Ishikawa (cell line): Measurements from ENCODE around the gene HARBI1.

Source experiments
- CEBPB ChIP-seq: IDR thresholded peaks from 2 replicates; pipeline ENCODE4 v1.6.1; 2012
- CREB1 ChIP-seq: IDR thresholded peaks from 2 replicates; pipeline ENCODE4 v1.6.1; 2012; ENCODE audit warnings: low read depth
- EGR1 ChIP-seq: IDR thresholded peaks from 2 replicates; pipeline ENCODE4 v1.6.1; 2012
- EP300 ChIP-seq: IDR thresholded peaks from 2 replicates; pipeline ENCODE4 v1.6.1; 2012; ENCODE audit warnings: borderline replicate concordance
- FOXM1 ChIP-seq: IDR thresholded peaks from 2 replicates; pipeline ENCODE4 v1.6.1; 2012; ENCODE audit warnings: low read depth, borderline replicate concordance
- MAX ChIP-seq: IDR thresholded peaks from 2 replicates; pipeline ENCODE4 v1.6.1; 2012
- NFIC ChIP-seq: IDR thresholded peaks from 2 replicates; pipeline ENCODE4 v1.6.1; 2012
- RAD21 ChIP-seq: IDR thresholded peaks from 2 replicates; pipeline ENCODE4 v1.6.1; 2012; ENCODE audit warnings: low read depth
- REST ChIP-seq: IDR thresholded peaks from 2 replicates; pipeline ENCODE4 v1.6.1; 2012; ENCODE audit warnings: low read depth, mild to moderate bottlenecking
- TAF1 ChIP-seq: IDR thresholded peaks from 2 replicates; pipeline ENCODE4 v1.6.1; 2012; ENCODE audit warnings: low read depth, mild to moderate bottlenecking
- TCF12 ChIP-seq: IDR thresholded peaks from 2 replicates; pipeline ENCODE4 v1.6.1; 2012; ENCODE audit warnings: low read depth
- TEAD4 ChIP-seq: IDR thresholded peaks from 2 replicates; pipeline ENCODE4 v1.6.1; 2012
- USF1 ChIP-seq: IDR thresholded peaks from 2 replicates; pipeline ENCODE4 v1.6.1; 2012
- YY1 ChIP-seq: IDR thresholded peaks from 2 replicates; pipeline ENCODE4 v1.6.1; 2012; ENCODE audit warnings: low read depth
- ZBTB7A ChIP-seq: IDR thresholded peaks from 2 replicates; pipeline ENCODE4 v1.6.1; 2012; ENCODE audit warnings: low read depth

HARBI1 gene

GRCh38 chr11:46642627-46643335 lies 25.8 kb upstream of the HARBI1 start:
- TF ChIP-seq EGR1 (no peak), EP300 (no peak), TCF12 (no peak), YY1 (no peak), TAF1 (no peak), RAD21 (no peak), FOXM1 (no peak), NFIC (no peak), USF1 (no peak), ZBTB7A (no peak), CEBPB (no peak), TEAD4 (no peak), REST (no peak), MAX (no peak), CREB1 (no peak)

GRCh38 chr11:46641639-46642038 lies 24.6 kb upstream of the HARBI1 start:
- no peak for TF ChIP-seq USF1
- no peak for TF ChIP-seq CREB1
- TF ChIP-seq NFIC = no peak
- no peak for TF ChIP-seq EGR1
- no peak for TF ChIP-seq MAX
- no peak for TF ChIP-seq TAF1
- TF ChIP-seq RAD21 = no peak
- no peak for TF ChIP-seq EP300
- TF ChIP-seq FOXM1 = no peak
- no peak for TF ChIP-seq ZBTB7A
- TF ChIP-seq YY1 = no peak
- no peak for TF ChIP-seq TCF12
- no peak for TF ChIP-seq REST

GRCh38 chr11:46640036-46640788 lies 23.2 kb upstream of the HARBI1 start:
- TF ChIP-seq MAX = no peak
- TF ChIP-seq USF1 = no peak
- no peak for TF ChIP-seq ZBTB7A
- no peak for TF ChIP-seq TEAD4
- TF ChIP-seq REST = no peak
- TF ChIP-seq FOXM1 = no peak
- TF ChIP-seq NFIC = no peak
- TF ChIP-seq YY1 = no peak
- TF ChIP-seq TAF1 = no peak
- no peak for TF ChIP-seq TCF12
- TF ChIP-seq CREB1 = no peak
- no peak for TF ChIP-seq RAD21
- TF ChIP-seq EGR1 = no peak
- TF ChIP-seq EP300 = no peak
